Measurements from ENCODE around the gene CYP2A6.
"Not testable (repeated sequence)": the region's sequence is repeated elsewhere in the genome, so short reads cannot be mapped to it uniquely, and the experiment has no call there.

Gene CYP2A6

GRCh38 chr19:40850277-40850676, at the start of gene CYP2A6:
Gene CYP2A6, minus strand, starts transcription at chr19:40850447. Its CDS starts 21 bp downstream, at chr19:40850426.
- DNase-seq (ENCODE audit: low spot score) = not testable (repeated sequence)

- DNase-seq (ENCODE audit: low spot score) = not testable (repeated sequence)
Observed at GRCh38 chr19:40899964-40900363, 49.7 kb upstream of the CYP2A6 start.

- not testable (repeated sequence) for DNase-seq (ENCODE audit: low spot score)
Observed at GRCh38 chr19:40896843-40897789, 46.9 kb upstream of the CYP2A6 start.

- no peak for DNase-seq (ENCODE audit: low spot score)
Observed at GRCh38 chr19:40896418-40896796, 46.2 kb upstream of the CYP2A6 start.

- DNase-seq (ENCODE audit: low spot score) = no peak
Observed at GRCh38 chr19:40893112-40893511, 42.9 kb upstream of the CYP2A6 start.

GRCh38 chr19:40889366-40889765, 39.1 kb upstream of the CYP2A6 start:
- DNase-seq (ENCODE audit: low spot score) = no peak

GRCh38 chr19:40888191-40888590, 37.9 kb upstream of the CYP2A6 start:
- no peak for DNase-seq (ENCODE audit: low spot score)

GRCh38 chr19:40884187-40884931, 34.1 kb upstream of the CYP2A6 start:
- not testable (repeated sequence) for DNase-seq (ENCODE audit: low spot score)

- DNase-seq (ENCODE audit: low spot score) = not testable (repeated sequence)
Observed at GRCh38 chr19:40882062-40882461, 31.8 kb upstream of the CYP2A6 start, which contains the start of gene CYP2A7. Gene CYP2A7, minus strand, starts transcription at chr19:40882231. Its CDS starts 21 bp downstream, at chr19:40882210.

- DNase-seq (ENCODE audit: low spot score) = not testable (repeated sequence)
Observed at GRCh38 chr19:40879349-40879748, 29.1 kb upstream of the CYP2A6 start.

GRCh38 chr19:40875526-40875951, 25.3 kb upstream of the CYP2A6 start:
- DNase-seq (ENCODE audit: low spot score) = not testable (repeated sequence)

- not testable (repeated sequence) for DNase-seq (ENCODE audit: low spot score)
Observed at GRCh38 chr19:40874874-40875273, 24.6 kb upstream of the CYP2A6 start.

- not testable (repeated sequence) for DNase-seq (ENCODE audit: low spot score)
Observed at GRCh38 chr19:40873873-40874272, 23.6 kb upstream of the CYP2A6 start.

- no peak for DNase-seq (ENCODE audit: low spot score)
Observed at GRCh38 chr19:40872209-40872608, 22.0 kb upstream of the CYP2A6 start.

GRCh38 chr19:40867701-40868100, 17.5 kb upstream of the CYP2A6 start:
- no peak for DNase-seq (ENCODE audit: low spot score)

GRCh38 chr19:40864739-40865496, 14.7 kb upstream of the CYP2A6 start:
- DNase-seq (ENCODE audit: low spot score) = not testable (repeated sequence)

GRCh38 chr19:40862785-40863184, 12.5 kb upstream of the CYP2A6 start:
- DNase-seq (ENCODE audit: low spot score) = no peak

GRCh38 chr19:40862333-40862732, 12.1 kb upstream of the CYP2A6 start:
- no peak for DNase-seq (ENCODE audit: low spot score)

- DNase-seq (ENCODE audit: low spot score) = no peak
Observed at GRCh38 chr19:40858109-40858508, 7.9 kb upstream of the CYP2A6 start.

GRCh38 chr19:40852467-40853152, 2.4 kb upstream of the CYP2A6 start:
- not testable (repeated sequence) for DNase-seq (ENCODE audit: low spot score)

GRCh38 chr19:40846722-40847121, 3.5 kb downstream of the CYP2A6 start:
- DNase-seq (ENCODE audit: low spot score) = not testable (repeated sequence)

Measured in Ammon's horn (tissue), 1 donor.